ENCODE results near the gene F2RL3. TPM values are rescaled to one million over a fixed set of nuclear protein-coding genes. Genes with fewer than 3 reads are reported as not detected.

F2RL3 gene
- total and polyA plus RNA-seq, 9 of the 15 experiments (the other 6 are each of a cell fraction or from before 2014, with no cell fraction given) = 1.4 to 27.6 (median 11.9) TPM

GRCh38 chr19:16895467-16896145, 6.8 kb downstream of the F2RL3 start (continued):
- 0 out of 2 replicates have a peak, but pooled peaks have one; percentile 10 for TF ChIP-seq ZNF740 (CRISPR knock-in tag; IDR thresholded peaks at IDR 0.05)
- no peak for TF ChIP-seq ZNF740 (tag; IDR thresholded peaks at IDR 0.05)
- TF ChIP-seq ELF2 (CRISPR knock-in tag; IDR thresholded peaks at IDR 0.05) = no peak
- peak; percentile 59 to 69 for TF ChIP-seq MNT (conservative IDR thresholded peaks at IDR 0.05)
- 0 out of 2 replicates have a peak, but pooled peaks have one; percentile 21 for TF ChIP-seq HDAC2 (IDR thresholded peaks at IDR 0.05)
- 0 out of 2 replicates have a peak, but pooled peaks have one; percentile 8 for TF ChIP-seq TCF7 (IDR thresholded peaks at IDR 0.05; ENCODE audit: borderline replicate concordance)
- no peak for TF ChIP-seq TRIM25 (IDR thresholded peaks at IDR 0.05; ENCODE audit: borderline replicate concordance)
- peak; percentile 57; the same call in 1 of the 2 replicates for TF ChIP-seq CXXC5 (CRISPR knock-in tag; IDR thresholded peaks at IDR 0.05)
- peak; percentile 39 for TF ChIP-seq ATF3 (IDR thresholded peaks at IDR 0.05)
- TF ChIP-seq ATF3 (CRISPR knock-in tag; conservative IDR thresholded peaks at IDR 0.05) = no peak
- TF ChIP-seq BCOR (IDR thresholded peaks at IDR 0.05) = 0 out of 2 replicates have a peak, but pooled peaks have one; percentile 25
- TF ChIP-seq CAMTA2 (CRISPR knock-in tag; conservative IDR thresholded peaks at IDR 0.05) = no peak
- TF ChIP-seq ZNF277 (CRISPR knock-in tag; IDR thresholded peaks at IDR 0.05; ENCODE audit: borderline replicate concordance) = no peak
- peak; percentile 96 for TF ChIP-seq TFAP4 (CRISPR knock-in tag; IDR thresholded peaks at IDR 0.05; ENCODE audit: borderline replicate concordance)
- TF ChIP-seq NR2C2 (CRISPR knock-in tag; IDR thresholded peaks at IDR 0.05) = no peak
- peak; percentile 77 for TF ChIP-seq NR2C2 (tag; IDR thresholded peaks at IDR 0.05)
